ENCODE results near the gene SHB.

DNA sequence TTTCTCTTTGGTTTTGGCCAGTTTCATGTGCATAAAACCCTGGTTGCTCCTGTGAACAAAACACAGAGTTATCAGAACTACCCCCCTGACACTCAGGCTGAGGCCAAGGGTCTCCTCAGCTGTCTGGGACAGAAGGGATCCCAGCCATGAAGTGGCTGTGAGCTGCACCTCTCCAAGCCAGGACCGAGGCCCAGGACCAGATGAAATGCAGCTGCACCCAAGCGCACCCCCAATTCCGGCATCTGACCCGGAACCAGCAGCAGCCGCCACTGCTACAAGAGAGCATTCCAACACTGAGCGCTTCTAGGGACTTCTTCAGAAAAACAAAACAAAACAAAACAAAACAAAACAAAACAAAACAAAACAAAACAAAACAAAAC is 149.1 kb downstream of the SHB start:
- TF ChIP-seq, protein P1, sequence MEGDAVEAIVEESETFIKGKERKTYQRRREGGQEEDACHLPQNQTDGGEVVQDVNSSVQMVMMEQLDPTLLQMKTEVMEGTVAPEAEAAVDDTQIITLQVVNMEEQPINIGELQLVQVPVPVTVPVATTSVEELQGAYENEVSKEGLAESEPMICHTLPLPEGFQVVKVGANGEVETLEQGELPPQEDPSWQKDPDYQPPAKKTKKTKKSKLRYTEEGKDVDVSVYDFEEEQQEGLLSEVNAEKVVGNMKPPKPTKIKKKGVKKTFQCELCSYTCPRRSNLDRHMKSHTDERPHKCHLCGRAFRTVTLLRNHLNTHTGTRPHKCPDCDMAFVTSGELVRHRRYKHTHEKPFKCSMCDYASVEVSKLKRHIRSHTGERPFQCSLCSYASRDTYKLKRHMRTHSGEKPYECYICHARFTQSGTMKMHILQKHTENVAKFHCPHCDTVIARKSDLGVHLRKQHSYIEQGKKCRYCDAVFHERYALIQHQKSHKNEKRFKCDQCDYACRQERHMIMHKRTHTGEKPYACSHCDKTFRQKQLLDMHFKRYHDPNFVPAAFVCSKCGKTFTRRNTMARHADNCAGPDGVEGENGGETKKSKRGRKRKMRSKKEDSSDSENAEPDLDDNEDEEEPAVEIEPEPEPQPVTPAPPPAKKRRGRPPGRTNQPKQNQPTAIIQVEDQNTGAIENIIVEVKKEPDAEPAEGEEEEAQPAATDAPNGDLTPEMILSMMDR (IDR thresholded peaks at IDR 0.05), result no peak
- TF ChIP-seq TP53 (CRISPR knock-in tag; IDR thresholded peaks at IDR 0.05), result no peak
- TF ChIP-seq RORB (CRISPR knock-in tag; IDR thresholded peaks at IDR 0.05), result no peak
- no peak for TF ChIP-seq SP1 (CRISPR knock-in tag; conservative IDR thresholded peaks at IDR 0.05)
- no peak for TF ChIP-seq ETV6 (CRISPR knock-in tag; IDR thresholded peaks at IDR 0.05)

All from WTC11 (cell line).